ENCODE data around the gene FAM81B. TPM values are rescaled to one million over a fixed set of nuclear protein-coding genes. Genes with fewer than 3 reads are reported as not detected.

The FAM81B gene
- total RNA-seq, 1 donor from 2014 or later = not detected

DNA sequence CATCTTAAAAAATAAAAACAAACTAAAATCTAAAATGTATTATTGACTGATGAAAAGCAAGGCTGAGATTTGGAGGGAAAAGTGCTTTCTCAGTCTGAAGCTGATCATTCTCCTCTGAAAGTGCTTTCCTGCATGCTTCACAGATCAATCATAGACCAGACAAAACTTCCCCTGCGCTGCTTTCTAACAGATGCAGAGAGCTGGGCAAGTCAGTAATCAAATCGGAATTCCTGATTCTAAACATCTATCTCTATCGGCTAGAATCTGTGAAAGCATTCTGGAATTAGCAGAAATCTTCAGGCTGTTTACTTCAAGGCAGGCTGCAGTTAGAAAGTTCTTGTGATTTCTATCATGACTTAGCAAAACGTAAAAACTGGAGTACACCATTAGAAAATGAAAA, 15.6 kb upstream of the FAM81B start:
- intact Hi-C loops (cut with micrococcal nuclease) = no loop called here
- Mint-ChIP-seq H3K27me3 (peaks cover 4% of the 10 kb centered on the region), H3K4me1 (peaks cover 7% of the 10 kb centered on the region), H3K36me3 (ENCODE audit: low read depth) (no peaks in the 10 kb centered on the region), H3K27ac (no peak overlapping the region), H3K9me3 (no peaks in the 10 kb centered on the region), H3K4me3 (no peak overlapping the region)
- POLR2A ChIA-PET = no interaction called here
- DNase-seq = no peak
- TF ChIP-seq, protein P1, sequence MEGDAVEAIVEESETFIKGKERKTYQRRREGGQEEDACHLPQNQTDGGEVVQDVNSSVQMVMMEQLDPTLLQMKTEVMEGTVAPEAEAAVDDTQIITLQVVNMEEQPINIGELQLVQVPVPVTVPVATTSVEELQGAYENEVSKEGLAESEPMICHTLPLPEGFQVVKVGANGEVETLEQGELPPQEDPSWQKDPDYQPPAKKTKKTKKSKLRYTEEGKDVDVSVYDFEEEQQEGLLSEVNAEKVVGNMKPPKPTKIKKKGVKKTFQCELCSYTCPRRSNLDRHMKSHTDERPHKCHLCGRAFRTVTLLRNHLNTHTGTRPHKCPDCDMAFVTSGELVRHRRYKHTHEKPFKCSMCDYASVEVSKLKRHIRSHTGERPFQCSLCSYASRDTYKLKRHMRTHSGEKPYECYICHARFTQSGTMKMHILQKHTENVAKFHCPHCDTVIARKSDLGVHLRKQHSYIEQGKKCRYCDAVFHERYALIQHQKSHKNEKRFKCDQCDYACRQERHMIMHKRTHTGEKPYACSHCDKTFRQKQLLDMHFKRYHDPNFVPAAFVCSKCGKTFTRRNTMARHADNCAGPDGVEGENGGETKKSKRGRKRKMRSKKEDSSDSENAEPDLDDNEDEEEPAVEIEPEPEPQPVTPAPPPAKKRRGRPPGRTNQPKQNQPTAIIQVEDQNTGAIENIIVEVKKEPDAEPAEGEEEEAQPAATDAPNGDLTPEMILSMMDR (IDR thresholded peaks at IDR 0.05) = no peak
- CTCF ChIA-PET = no interaction called here
- no peak for ATAC-seq (ENCODE audit: low read depth)

DNA sequence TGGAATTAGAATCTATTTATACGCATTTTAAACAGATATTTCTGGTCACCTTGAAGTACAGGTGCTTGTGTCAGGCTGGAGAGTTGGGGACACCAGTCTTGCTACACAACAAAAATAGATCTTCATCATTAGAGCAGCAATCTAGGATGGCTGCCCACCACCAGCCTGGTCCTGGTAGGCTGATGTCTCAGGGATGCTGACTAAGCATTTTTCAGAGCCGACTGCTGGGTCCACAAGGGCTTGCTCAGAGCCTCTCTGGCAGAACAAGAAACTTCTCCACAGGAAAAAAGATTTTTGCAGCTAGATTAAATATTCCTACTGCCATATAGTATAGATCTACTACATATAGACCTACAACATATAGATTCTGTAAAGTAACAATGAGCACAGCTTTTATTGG, 12.0 kb upstream of the FAM81B start:
- H3K9me3 Mint-ChIP-seq = no peaks in the 10 kb centered on the region
- TF ChIP-seq, protein P1 (IDR thresholded peaks at IDR 0.05) = no peak
- H3K4me3 Mint-ChIP-seq = no peak overlapping the region
- peaks cover 4% of the 10 kb centered on the region for H3K27me3 Mint-ChIP-seq
- H3K36me3 Mint-ChIP-seq (ENCODE audit: low read depth) = no peaks in the 10 kb centered on the region
- intact Hi-C loops (cut with micrococcal nuclease) = no loop called here
- ATAC-seq (ENCODE audit: low read depth) (no peak), DNase-seq (no peak)
- ChIA-PET CTCF (no interaction called here), POLR2A (no interaction called here)
- peaks cover 7% of the 10 kb centered on the region for H3K4me1 Mint-ChIP-seq
- no peak overlapping the region for H3K27ac Mint-ChIP-seq

DNA sequence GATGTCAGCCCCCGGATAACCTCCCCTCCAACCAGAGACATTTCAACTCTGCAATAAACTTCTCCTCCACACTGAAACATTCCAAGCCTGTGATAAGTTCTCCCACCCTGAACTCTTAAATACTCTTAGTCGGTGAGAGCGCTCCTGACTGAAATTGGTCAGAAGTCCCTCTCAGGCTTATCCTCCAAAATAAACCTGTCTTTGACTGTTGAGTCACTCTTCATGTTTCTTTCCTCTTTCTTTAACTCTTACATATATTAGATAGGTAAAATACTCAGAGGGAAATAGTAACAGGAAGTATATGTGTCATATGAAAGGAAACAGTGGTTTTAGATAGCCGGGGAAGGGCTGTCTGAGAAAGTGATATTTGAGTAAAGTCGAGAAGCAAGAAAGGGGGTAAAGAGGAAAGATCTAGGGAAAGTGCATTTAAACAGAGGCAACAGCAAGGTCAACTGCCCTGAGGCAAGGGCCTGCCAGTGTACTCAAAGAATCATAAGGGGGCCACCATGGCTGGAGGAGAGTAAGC, 11.0 kb upstream of the FAM81B start:
- TF ChIP-seq, protein P1 (IDR thresholded peaks at IDR 0.05) = no peak
- Mint-ChIP-seq H3K4me1 (peaks cover 7% of the 10 kb centered on the region), H3K36me3 (ENCODE audit: low read depth) (no peaks in the 10 kb centered on the region), H3K4me3 (no peak overlapping the region), H3K27me3 (peaks cover 2% of the 10 kb centered on the region), H3K9me3 (no peaks in the 10 kb centered on the region), H3K27ac (no peak overlapping the region)
- no peak for DNase-seq
- intact Hi-C loops (cut with micrococcal nuclease) = no loop called here
- ChIA-PET CTCF (no interaction called here), POLR2A (no interaction called here)
- no peak for ATAC-seq (ENCODE audit: low read depth)

DNA sequence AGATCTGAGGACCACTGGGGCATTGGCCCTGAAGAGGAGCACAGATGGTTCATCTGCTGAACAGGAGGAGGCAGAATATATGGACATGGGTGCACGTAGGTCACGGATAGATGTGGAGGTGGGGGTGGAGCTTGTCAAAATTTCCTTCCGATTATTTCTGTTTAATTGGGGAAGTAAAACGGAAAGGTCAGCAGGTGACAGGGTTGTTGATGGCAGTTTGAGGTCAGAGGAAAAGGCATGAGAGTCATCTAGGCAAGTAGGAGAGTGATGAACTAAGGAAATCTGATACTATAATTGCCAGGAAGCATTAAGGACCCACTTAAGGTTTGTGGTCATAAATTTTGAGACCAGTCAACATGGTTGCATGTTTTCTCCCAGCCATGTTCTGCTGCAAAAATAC, 8.4 kb upstream of the FAM81B start:
- H3K4me3 Mint-ChIP-seq = no peak overlapping the region
- ATAC-seq (ENCODE audit: low read depth) = no peak
- no peaks in the 10 kb centered on the region for H3K36me3 Mint-ChIP-seq (ENCODE audit: low read depth)
- ChIA-PET CTCF (no interaction called here), POLR2A (no interaction called here)
- peaks cover 7% of the 10 kb centered on the region for H3K4me1 Mint-ChIP-seq
- TF ChIP-seq, protein P1 (IDR thresholded peaks at IDR 0.05) = no peak
- peaks cover 2% of the 10 kb centered on the region for H3K27me3 Mint-ChIP-seq
- intact Hi-C loops (cut with micrococcal nuclease) = no loop called here
- no peak overlapping the region for H3K27ac Mint-ChIP-seq
- H3K9me3 Mint-ChIP-seq = peaks cover 1% of the 10 kb centered on the region
- DNase-seq = no peak

DNA sequence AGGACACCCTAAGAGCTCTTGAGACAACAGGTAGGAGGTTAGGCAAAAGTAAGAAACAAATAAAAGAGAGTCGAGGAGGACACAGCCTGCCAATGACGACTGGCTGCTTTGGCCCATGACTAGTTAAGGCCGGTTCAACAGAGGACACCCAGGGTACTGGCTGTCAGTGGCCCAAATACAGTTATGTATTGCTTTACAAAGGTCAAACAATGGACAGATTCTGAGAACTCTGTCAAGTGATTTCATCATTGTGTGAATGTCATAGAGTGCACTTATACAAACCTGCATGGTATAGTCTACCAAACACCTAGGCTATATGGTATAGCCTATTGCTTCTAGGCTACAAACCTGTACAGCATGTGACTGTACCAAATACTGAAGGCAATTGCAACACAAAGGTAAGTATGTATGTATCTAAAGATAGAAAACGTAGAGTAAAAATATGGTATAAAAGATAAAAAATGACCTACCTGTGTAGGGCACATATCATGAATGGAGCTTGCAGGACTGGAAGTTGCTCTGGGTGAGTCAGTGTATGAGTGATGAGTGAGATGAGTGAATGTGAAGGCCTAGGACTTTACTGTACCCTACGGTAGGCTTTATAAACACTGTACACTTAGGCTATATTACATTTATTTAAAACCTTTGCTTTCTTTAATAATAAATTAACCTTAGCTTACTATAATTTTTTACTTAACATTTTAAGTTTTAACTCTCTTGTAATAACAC, 6.5 kb upstream of the FAM81B start:
- TF ChIP-seq, protein P1 (IDR thresholded peaks at IDR 0.05) = no peak
- CTCF ChIA-PET = no interaction called here
- H3K27ac Mint-ChIP-seq = no peak overlapping the region
- no peak for DNase-seq
- peaks cover 2% of the 10 kb centered on the region for H3K27me3 Mint-ChIP-seq
- peaks cover 1% of the 10 kb centered on the region for H3K9me3 Mint-ChIP-seq
- peaks cover 7% of the 10 kb centered on the region for H3K4me1 Mint-ChIP-seq
- no peak overlapping the region for H3K4me3 Mint-ChIP-seq
- no peaks in the 10 kb centered on the region for H3K36me3 Mint-ChIP-seq (ENCODE audit: low read depth)
- POLR2A ChIA-PET = no interaction called here
- intact Hi-C loops (cut with micrococcal nuclease) = no loop called here
- ATAC-seq (ENCODE audit: low read depth) = no peak
